Transverse colon (tissue), 4 donors: ENCODE results near the gene PDXK.

Experiments
- EP300 ChIP-seq: sonication (generic); formaldehyde crosslinking; IDR thresholded peaks from one replicate; pipeline ENCODE4 v1.6.1; 2017; ENCODE audit warnings: antibody characterized with exemption, low read depth
- POLR2A ChIP-seq: fragments of 450-650 bp; IDR thresholded peaks from one replicate; pipeline ENCODE4 v1.6.1; 2016; ENCODE audit warnings: antibody characterized with exemption, mild to moderate bottlenecking, moderate library complexity
- POLR2AphosphoS5 ChIP-seq, 3 donors: sonication (generic); formaldehyde crosslinking; IDR thresholded peaks; one replicate each; pipeline ENCODE4 v1.6.1; 2016; ENCODE audit warnings: antibody characterized with exemption in 3 of 3
- TF ChIP-seq, protein P1 (sequence below), 5 experiments: fragments of 200-600 bp in 3 of 5; fragments of 450-650 bp in 2 of 5; sonication (generic) in 3 of 5; IDR thresholded peaks; 1 replicate in 2 of 5; 2 replicates in 3 of 5; pipeline ENCODE4 v1.5.1; 2016 to 2017; ENCODE audit warnings: antibody characterized with exemption in 5 of 5, inconsistent platforms in 3 of 5, mild to moderate bottlenecking in 2 of 5, moderate library complexity in 1 of 5

DNA sequence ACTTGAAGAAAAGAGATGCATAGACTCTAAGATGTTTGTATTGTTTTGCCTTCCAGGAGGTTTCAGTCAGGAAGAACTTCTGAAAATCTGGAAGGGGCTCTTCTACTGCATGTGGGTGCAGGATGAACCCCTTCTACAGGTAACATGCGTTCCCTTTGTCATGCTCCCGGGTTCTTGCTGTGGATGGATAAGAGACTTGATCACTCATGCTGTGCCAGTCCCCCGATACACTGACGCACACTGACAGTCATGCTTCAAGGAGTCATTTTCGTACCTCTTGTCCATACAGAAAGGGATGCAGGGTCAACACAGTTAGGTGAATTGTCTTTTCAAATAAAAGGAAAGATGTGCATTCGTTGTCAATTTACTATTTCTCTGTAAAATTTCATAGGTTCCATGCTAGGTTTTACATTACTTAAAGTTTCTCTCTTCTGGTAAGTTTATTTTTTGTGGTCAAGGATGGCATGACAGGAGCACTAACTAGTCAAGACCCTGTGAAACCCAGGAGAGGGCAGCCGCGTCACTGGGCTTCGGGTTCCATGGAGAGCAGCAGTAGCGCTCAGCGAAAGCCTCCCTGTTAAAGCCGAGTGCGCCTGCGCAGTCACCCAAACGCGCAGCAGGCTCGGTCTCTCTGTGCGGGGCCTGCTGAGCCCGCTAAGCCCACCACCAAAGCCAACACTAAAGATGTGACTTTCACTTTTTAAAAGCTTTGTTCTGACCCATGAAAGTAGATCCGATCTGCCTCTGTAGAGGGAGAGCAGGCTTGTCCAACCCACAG is 48.9 kb upstream of the PDXK start:
- TF ChIP-seq, protein P1, sequence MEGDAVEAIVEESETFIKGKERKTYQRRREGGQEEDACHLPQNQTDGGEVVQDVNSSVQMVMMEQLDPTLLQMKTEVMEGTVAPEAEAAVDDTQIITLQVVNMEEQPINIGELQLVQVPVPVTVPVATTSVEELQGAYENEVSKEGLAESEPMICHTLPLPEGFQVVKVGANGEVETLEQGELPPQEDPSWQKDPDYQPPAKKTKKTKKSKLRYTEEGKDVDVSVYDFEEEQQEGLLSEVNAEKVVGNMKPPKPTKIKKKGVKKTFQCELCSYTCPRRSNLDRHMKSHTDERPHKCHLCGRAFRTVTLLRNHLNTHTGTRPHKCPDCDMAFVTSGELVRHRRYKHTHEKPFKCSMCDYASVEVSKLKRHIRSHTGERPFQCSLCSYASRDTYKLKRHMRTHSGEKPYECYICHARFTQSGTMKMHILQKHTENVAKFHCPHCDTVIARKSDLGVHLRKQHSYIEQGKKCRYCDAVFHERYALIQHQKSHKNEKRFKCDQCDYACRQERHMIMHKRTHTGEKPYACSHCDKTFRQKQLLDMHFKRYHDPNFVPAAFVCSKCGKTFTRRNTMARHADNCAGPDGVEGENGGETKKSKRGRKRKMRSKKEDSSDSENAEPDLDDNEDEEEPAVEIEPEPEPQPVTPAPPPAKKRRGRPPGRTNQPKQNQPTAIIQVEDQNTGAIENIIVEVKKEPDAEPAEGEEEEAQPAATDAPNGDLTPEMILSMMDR (IDR thresholded peaks at IDR 0.05) = no peak
- no peak for TF ChIP-seq POLR2A
- no peak for TF ChIP-seq EP300
- no peak for TF ChIP-seq POLR2AphosphoS5 (IDR thresholded peaks at IDR 0.05)
